HepG2 (cell line): Measurements from ENCODE around the gene TMPRSS7. TPM values are rescaled to one million over a fixed set of nuclear protein-coding genes. Genes with fewer than 3 reads are reported as not detected.

Source experiments
- ATAC-seq: fragments of 200-7000 bp; cut with Tn5 transposase; 3 replicates; pipeline ENCODE4 v1.9.1; 2020; ENCODE audit warnings: mild to moderate bottlenecking, moderate library complexity
- BruUV-seq: library from RNA; stranded (reverse); fragments of 400-500 nt; replicated peaks from 2 replicates; lab custom pipeline; 2021; lab: Mats Ljungman, UMichigan
- CTCF ChIA-PET: fragments of 300-600 bp; formaldehyde crosslinking; extraction: SDS; loops from one replicate; lab custom pipeline; 2021; ENCODE audit warnings: low total read pairs, inconsistent platforms, low intra/inter-chr PET ratio; lab: Yijun Ruan, JAX
- POLR2A ChIA-PET: fragments of 350-600 bp; sonication (Branson Sonifier 250); formaldehyde crosslinking; loops from one replicate; lab custom pipeline; 2020; ENCODE audit warnings: antibody characterized with exemption, inconsistent platforms; lab: Yijun Ruan, JAX
- DNase-seq: peaks from one replicate; pipeline ENCODE4 v3.0.0-alpha.2; 2015; ENCODE audit warnings: low spot score
- FAIRE-seq: peaks from 3 replicates; lab custom pipeline; 2011; peaks lifted over from hg19 to GRCh38; lab: Jason Lieb, UNC
- H2AFZ ChIP-seq: one replicate; pipeline ENCODE4 v1.6.1; 2011; ENCODE audit warnings: low read length, inconsistent platforms
- H3K27ac ChIP-seq: fragments of 300-600 bp; 3 replicates; pipeline ENCODE4 v1.8.0; 2011; ENCODE audit warnings: mixed run types, mild to moderate bottlenecking, mixed read lengths, low read length, inconsistent platforms; ENCODE audit not compliant: insufficient read depth; ENCODE audit errors: extremely low read length
- H3K27me3 ChIP-seq, 2 experiments: fragments of 200-600 bp in 1 of 2; 2 replicates in 1 of 2; 3 replicates in 1 of 2; pipeline versions ENCODE4 v1.6.0 to v1.8.0; 2011; ENCODE audit warnings: low read length in 2 of 2, mild to moderate bottlenecking in 2 of 2, moderate library complexity in 2 of 2, inconsistent platforms in 1 of 2; ENCODE audit not compliant: insufficient read depth in 2 of 2, control insufficient read depth in 1 of 2
- H3K36me3 ChIP-seq, 2 experiments: fragments of 200-600 bp in 1 of 2; replicated peaks in 1 of 2; 2 replicates in 1 of 2; 3 replicates in 1 of 2; pipeline versions ENCODE4 v1.5.1 to v1.8.0; 2011; ENCODE audit warnings: low read length in 2 of 2, inconsistent platforms in 1 of 2; ENCODE audit not compliant: insufficient read depth in 2 of 2, control insufficient read depth in 1 of 2
- H3K4me1 ChIP-seq: 2 replicates; pipeline ENCODE4 v1.5.1; 2012; ENCODE audit warnings: low read length, inconsistent platforms; ENCODE audit not compliant: insufficient read depth
- H3K4me2 ChIP-seq: 2 replicates; pipeline ENCODE4 v1.6.0; 2011; ENCODE audit warnings: low read depth, low read length, inconsistent platforms
- H3K4me3 ChIP-seq, 3 experiments: fragments of 200-600 bp in 1 of 3; sonication (generic), shearing (Covaris generic) in 1 of 3; replicated peaks in 1 of 3; 2 replicates each; pipeline ENCODE4 v1.5.1; 2011 to 2016; ENCODE audit warnings: low read length in 3 of 3, inconsistent platforms in 2 of 3, low read depth in 2 of 3, mild to moderate bottlenecking in 2 of 3, control low read depth in 1 of 3, mixed read lengths in 1 of 3; ENCODE audit not compliant: insufficient read depth in 1 of 3
- H3K79me2 ChIP-seq: one replicate; pipeline ENCODE4 v1.6.1; 2011; ENCODE audit warnings: low read length, inconsistent platforms; ENCODE audit not compliant: insufficient read depth
- H3K9ac ChIP-seq: 2 replicates; pipeline ENCODE4 v1.6.0; 2011; ENCODE audit warnings: mild to moderate bottlenecking, low read depth, low read length, inconsistent platforms; ENCODE audit not compliant: insufficient read depth
- H3K9me3 ChIP-seq: 2 replicates; pipeline ENCODE4 v1.5.1; 2012; ENCODE audit warnings: mild to moderate bottlenecking, low read length
- H4K20me1 ChIP-seq: 2 replicates; pipeline ENCODE4 v1.6.0; 2011; ENCODE audit warnings: inconsistent platforms, mild to moderate bottlenecking, low read length, moderate library complexity; ENCODE audit not compliant: insufficient read depth
- ADNP ChIP-seq: sonication (generic); formaldehyde crosslinking; IDR thresholded peaks from 2 replicates; pipeline ENCODE4 v1.4.0; 2020; ENCODE audit warnings: missing genetic modification reagents
- ATAD3A ChIP-seq: sonication (generic); formaldehyde crosslinking; IDR thresholded peaks from 2 replicates; pipeline ENCODE4 v1.4.0; 2020; ENCODE audit warnings: missing genetic modification reagents
- BHLHE40 ChIP-seq: IDR thresholded peaks from 2 replicates; pipeline ENCODE4 v1.6.1; 2011; ENCODE audit warnings: low read length, improper control_type of control experiment
- DNMT1 ChIP-seq: sonication (generic); formaldehyde crosslinking; IDR thresholded peaks from 2 replicates; pipeline ENCODE4 v1.5.1; 2020; ENCODE audit warnings: mild to moderate bottlenecking, missing genetic modification reagents
- FLYWCH1 ChIP-seq: sonication (generic); formaldehyde crosslinking; IDR thresholded peaks from 2 replicates; pipeline ENCODE4 v1.8.1; 2023; ENCODE audit warnings: mild to moderate bottlenecking, missing genetic modification reagents
- GABPA ChIP-seq, 2 experiments: IDR thresholded peaks; 2 replicates each; pipeline ENCODE4 v1.6.1; 2011 to 2016; ENCODE audit warnings: low read depth in 2 of 2, low read length in 1 of 2, missing biosample characterization in 1 of 2, missing genetic modification characterization in 1 of 2
- GFI1 ChIP-seq: sonication (generic); formaldehyde crosslinking; IDR thresholded peaks from 2 replicates; pipeline ENCODE4 v1.5.0; 2020; ENCODE audit warnings: missing genetic modification reagents, mild to moderate bottlenecking, borderline replicate concordance
- MIXL1 ChIP-seq: IDR thresholded peaks from 2 replicates; pipeline ENCODE4 v1.6.1; 2016
- NFIB ChIP-seq: sonication (generic); formaldehyde crosslinking; IDR thresholded peaks from 2 replicates; pipeline ENCODE4 v1.9.0; 2021; ENCODE audit warnings: missing genetic modification reagents, mild to moderate bottlenecking, borderline replicate concordance
- PHF5A ChIP-seq: IDR thresholded peaks from one replicate; pipeline ENCODE4 v1.6.1; 2018; ENCODE audit warnings: low read depth, missing genetic modification reagents; ENCODE audit not compliant: unreplicated experiment
- PHF8 ChIP-seq: sonication (generic); formaldehyde crosslinking; IDR thresholded peaks from 2 replicates; pipeline ENCODE4 v1.5.0; 2020; ENCODE audit warnings: missing genetic modification reagents
- RERE ChIP-seq: IDR thresholded peaks from 2 replicates; pipeline ENCODE4 v1.6.1; 2016; ENCODE audit warnings: low read depth, missing genetic modification reagents, missing compliant biosample characterization
- SYNCRIP ChIP-seq: fragments of 200-400 bp; formaldehyde crosslinking; IDR thresholded peaks from 2 replicates; pipeline ENCODE4 v1.6.1; 2018; ENCODE audit warnings: mild to moderate bottlenecking, low read depth, low read length; ENCODE audit not compliant: insufficient read depth
- ZIK1 ChIP-seq: sonication (generic); formaldehyde crosslinking; IDR thresholded peaks from 2 replicates; pipeline ENCODE4 v1.5.0; 2020; ENCODE audit warnings: mild to moderate bottlenecking, low read depth, missing genetic modification reagents, borderline replicate concordance
- ZNF234 ChIP-seq: sonication (generic); formaldehyde crosslinking; conservative IDR thresholded peaks from 2 replicates; pipeline ENCODE4 v1.5.1; 2020; ENCODE audit warnings: mild to moderate bottlenecking, missing genetic modification reagents
- ZNF572 ChIP-seq: sonication (generic); formaldehyde crosslinking; IDR thresholded peaks from 2 replicates; pipeline ENCODE4 v1.5.1; 2020; ENCODE audit warnings: mild to moderate bottlenecking, missing genetic modification reagents
- ZZZ3 ChIP-seq: sonication (generic); formaldehyde crosslinking; IDR thresholded peaks from 2 replicates; pipeline ENCODE4 v1.4.0; 2020; ENCODE audit warnings: missing genetic modification reagents, mild to moderate bottlenecking, borderline replicate concordance
- WGBS: methylation state at CpG from one replicate; pipeline ENCODE4 v1.1.6; 2017; ENCODE audit warnings: low lambda C conversion rate; 5-methylcytosine and 5-hydroxymethylcytosine counted together
- in situ Hi-C: cut with HindIII; loops from 2 replicates; pipeline ENCODE4 v1.10.0; 2017; ENCODE audit warnings: low pct_unique_long_range_greater_than_20kb; ENCODE audit not compliant: extremely low pct_ligation_motif_present
- intact Hi-C: fragments of 100-400 bp; cut with micrococcal nuclease; formaldehyde crosslinking; loops from one replicate; pipeline ENCODE4 v1.10.0; 2022; ENCODE audit not compliant: unreplicated experiment
- polyA plus RNA-seq, 8 experiments: library from polyadenylated mRNA; depleted of rRNA in 3 of 8; stranded (reverse) in 7 of 8; unstranded in 1 of 8; fragments of >200 nt; fragmentation: Illumina TruSeq in 4 of 8; extraction: Trizol in 4 of 8; gene quantifications; 2 replicates each; pipeline versions ENCODE4 v1.2.1 to v1.2.3, GENCODE V29; 2011 to 2016; ENCODE audit warnings: low read depth in 4 of 8, missing spikeins in 1 of 8, mixed read lengths in 1 of 8; ENCODE audit not compliant: insufficient read depth in 1 of 8
- total RNA-seq, 5 experiments: library from RNA; depleted of rRNA; stranded (reverse); fragments of >200 nt; fragmentation: Illumina TruSeq; extraction: Trizol; gene quantifications; 2 replicates each; pipeline ENCODE4 v1.2.3, GENCODE V29; 2016; ENCODE audit warnings: low read depth in 1 of 5

Gene TMPRSS7
- total and polyA plus RNA-seq, 2 of the 13 experiments (the other 11 are each of a cell fraction or from before 2014, with no cell fraction given), result not detected

- Histone ChIP-seq H3K79me2 (no peaks in the 10 kb centered on the region), H4K20me1 (no peaks in the 10 kb centered on the region), H3K27me3 (no peaks in the 10 kb centered on the region; a peak in 2 of 5 replicates), H3K4me3 (peak overlapping the region; percentile 11 to 64 (median 47); a peak in 3 of 6 replicates), H3K9me3 (no peaks in the 10 kb centered on the region), H3K4me1 (peaks cover 41% of the 10 kb centered on the region), H3K9ac (no peak overlapping the region), H3K4me2 (peak overlapping the region; percentile 68), H2AFZ (no peak overlapping the region), H3K27ac (no peak overlapping the region), H3K36me3 (no peaks in the 10 kb centered on the region)
- POLR2A ChIA-PET, result interaction anchor here (1.0 kb wide), 1 partner anchor 10 kb away, joined by 3 read pairs; no protein-coding TSS in a partner anchor
- no peak for TF ChIP-seq ZNF572 (CRISPR knock-in tag)
- no peak for TF ChIP-seq PHF5A (CRISPR knock-in tag)
- no peak for TF ChIP-seq NFIB (CRISPR knock-in tag)
- TF ChIP-seq GFI1 (CRISPR knock-in tag), result no peak
- no peak for TF ChIP-seq ZIK1 (CRISPR knock-in tag)
- no peak for TF ChIP-seq MIXL1 (CRISPR knock-in tag)
- TF ChIP-seq SYNCRIP, result no peak
- no peak for TF ChIP-seq FLYWCH1 (CRISPR knock-in tag)
- TF ChIP-seq BHLHE40, result no peak
- TF ChIP-seq ADNP (CRISPR knock-in tag), result no peak
- TF ChIP-seq DNMT1 (CRISPR knock-in tag), result no peak
- no peak for TF ChIP-seq PHF8
- no peak for TF ChIP-seq ZNF234 (CRISPR knock-in tag)
- TF ChIP-seq GABPA (IDR thresholded peaks at IDR 0.05; ENCODE audit: low read depth, low read length), result no peak
- TF ChIP-seq GABPA (CRISPR knock-in tag; IDR thresholded peaks at IDR 0.05; ENCODE audit: low read depth), result no peak
- TF ChIP-seq ATAD3A (CRISPR knock-in tag), result no peak
- TF ChIP-seq ZZZ3 (CRISPR knock-in tag), result no peak
- no peak for TF ChIP-seq RERE (CRISPR knock-in tag)
- WGBS, result 88% methylated on average over 14 of the region's 14 CpGs
- FAIRE-seq, result no peak
- BruUV-seq, result no TSS peak
- in situ Hi-C loops, result no loop called here
- CTCF ChIA-PET, result no interaction called here
- DNase-seq, result no peak
- intact Hi-C loops, result loop anchor here (1.0 kb wide), 1 partner anchor 44 kb away; no protein-coding TSS in a partner anchor
- ATAC-seq, result no peak
Measured at GRCh38 chr3:112086875-112087524, 52.5 kb downstream of the TMPRSS7 start.
